Measurements from ENCODE around the gene STK10. TPM values are rescaled to one million over a fixed set of nuclear protein-coding genes. Genes with fewer than 3 reads are reported as not detected.
"Not testable (repeated sequence)": the region's sequence is repeated elsewhere in the genome, so short reads cannot be mapped to it uniquely, and the experiment has no call there.

STK10 gene
- total and polyA plus RNA-seq, 3 donors from 2014 or later: 48.8 to 148 (median 142) TPM

- intact Hi-C loops (cut with DNase I; ENCODE audit: low total_unique reads): no loop called here
- TF ChIP-seq, protein P1, sequence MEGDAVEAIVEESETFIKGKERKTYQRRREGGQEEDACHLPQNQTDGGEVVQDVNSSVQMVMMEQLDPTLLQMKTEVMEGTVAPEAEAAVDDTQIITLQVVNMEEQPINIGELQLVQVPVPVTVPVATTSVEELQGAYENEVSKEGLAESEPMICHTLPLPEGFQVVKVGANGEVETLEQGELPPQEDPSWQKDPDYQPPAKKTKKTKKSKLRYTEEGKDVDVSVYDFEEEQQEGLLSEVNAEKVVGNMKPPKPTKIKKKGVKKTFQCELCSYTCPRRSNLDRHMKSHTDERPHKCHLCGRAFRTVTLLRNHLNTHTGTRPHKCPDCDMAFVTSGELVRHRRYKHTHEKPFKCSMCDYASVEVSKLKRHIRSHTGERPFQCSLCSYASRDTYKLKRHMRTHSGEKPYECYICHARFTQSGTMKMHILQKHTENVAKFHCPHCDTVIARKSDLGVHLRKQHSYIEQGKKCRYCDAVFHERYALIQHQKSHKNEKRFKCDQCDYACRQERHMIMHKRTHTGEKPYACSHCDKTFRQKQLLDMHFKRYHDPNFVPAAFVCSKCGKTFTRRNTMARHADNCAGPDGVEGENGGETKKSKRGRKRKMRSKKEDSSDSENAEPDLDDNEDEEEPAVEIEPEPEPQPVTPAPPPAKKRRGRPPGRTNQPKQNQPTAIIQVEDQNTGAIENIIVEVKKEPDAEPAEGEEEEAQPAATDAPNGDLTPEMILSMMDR (IDR thresholded peaks at IDR 0.05): no peak
- TF ChIP-seq POLR2A (IDR thresholded peaks at IDR 0.05): no peak
Observed at GRCh38 chr5:172216345-172216744, 28.3 kb upstream of the STK10 start.

DNA sequence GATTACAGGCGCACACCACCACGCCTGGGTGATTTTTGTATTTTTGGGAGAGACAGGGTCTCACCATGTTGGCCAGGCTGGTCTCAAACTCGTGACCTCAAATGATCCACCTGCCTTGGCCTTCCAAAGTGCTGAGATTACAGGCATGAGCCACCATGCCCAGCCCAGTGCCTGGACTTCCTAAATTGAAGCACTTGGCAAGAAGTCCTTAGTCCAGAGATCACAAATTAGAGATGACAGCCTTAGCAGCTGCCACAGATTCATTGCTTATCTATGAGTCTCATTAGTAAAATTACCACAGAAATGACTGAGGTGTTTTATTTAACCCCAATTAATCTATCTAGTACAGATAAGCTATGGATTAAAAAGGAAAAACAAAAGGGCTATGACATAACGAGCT, 25.1 kb upstream of the STK10 start:
- Histone ChIP-seq H3K27me3 (no peaks in the 10 kb centered on the region), H3K36me3 (ENCODE audit: low read depth, missing control alignments) (no peaks in the 10 kb centered on the region), H3K9me3 (no peaks in the 10 kb centered on the region), H3K4me3 (no peak overlapping the region), H3K27ac (no peak overlapping the region), H3K4me1 (no peaks in the 10 kb centered on the region)
- DNase-seq: no peak
- 99% methylated on average over 4 of the region's 4 CpGs for WGBS, 2 donors
- TF ChIP-seq, protein P1 (IDR thresholded peaks at IDR 0.05): no peak
- no peak for TF ChIP-seq POLR2A (IDR thresholded peaks at IDR 0.05)
- intact Hi-C loops (cut with DNase I; ENCODE audit: low total_unique reads): no loop called here

More at GRCh38 chr5:172216345-172216744, 28.3 kb upstream of the STK10 start:
- Histone ChIP-seq H3K9me3 (no peaks in the 10 kb centered on the region), H3K4me1 (no peaks in the 10 kb centered on the region), H3K27me3 (no peaks in the 10 kb centered on the region), H3K36me3 (ENCODE audit: low read depth, missing control alignments) (no peaks in the 10 kb centered on the region), H3K4me3 (no peak overlapping the region), H3K27ac (no peak overlapping the region)
- 94 to 95% methylated on average over 3 of the region's 3 CpGs for WGBS, 2 donors
- DNase-seq: no peak

DNA sequence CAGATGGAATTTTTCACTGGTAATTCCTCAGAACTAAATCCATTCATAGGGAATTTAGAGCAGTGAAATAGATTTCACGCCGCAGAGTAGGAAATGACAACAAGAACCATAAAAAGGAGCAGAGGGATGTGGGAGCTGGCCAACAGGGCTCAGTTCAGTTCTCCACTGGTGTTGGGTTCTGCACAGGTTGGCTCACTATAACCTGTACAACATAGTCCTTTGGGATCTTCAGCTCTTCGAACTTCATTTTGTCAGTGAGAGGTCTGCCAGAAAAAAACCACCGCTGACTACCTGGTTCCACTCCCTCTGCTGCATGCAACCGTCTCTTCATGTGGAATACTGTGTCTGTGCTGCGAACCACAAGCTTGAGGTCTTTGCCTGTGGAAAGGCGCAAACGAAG, 23.7 kb upstream of the STK10 start:
- H3K36me3 ChIP-seq (ENCODE audit: low read depth, missing control alignments): no peaks in the 10 kb centered on the region
- no peak overlapping the region for H3K4me3 ChIP-seq
- no peaks in the 10 kb centered on the region for H3K27me3 ChIP-seq
- no peaks in the 10 kb centered on the region for H3K4me1 ChIP-seq
- H3K27ac ChIP-seq: no peak overlapping the region
- DNase-seq: no peak
- intact Hi-C loops (cut with DNase I; ENCODE audit: low total_unique reads): no loop called here
- 89 to 96% methylated on average over 8 of the region's 8 CpGs for WGBS, 2 donors
- H3K9me3 ChIP-seq: no peaks in the 10 kb centered on the region
- TF ChIP-seq POLR2A (IDR thresholded peaks at IDR 0.05): no peak
- TF ChIP-seq, protein P1 (IDR thresholded peaks at IDR 0.05): no peak

- no peak for DNase-seq
- Histone ChIP-seq H3K9me3 (no peaks in the 10 kb centered on the region), H3K27me3 (no peaks in the 10 kb centered on the region), H3K27ac (no peak overlapping the region), H3K4me1 (no peaks in the 10 kb centered on the region), H3K4me3 (no peak overlapping the region), H3K36me3 (ENCODE audit: low read depth, missing control alignments) (no peaks in the 10 kb centered on the region)
- intact Hi-C loops (cut with DNase I; ENCODE audit: low total_unique reads): no loop called here
- TF ChIP-seq POLR2A (IDR thresholded peaks at IDR 0.05): no peak
- TF ChIP-seq, protein P1 (IDR thresholded peaks at IDR 0.05): no peak
- WGBS, 2 donors: 92 to 97% methylated on average over 2 of the region's 2 CpGs
Observed at GRCh38 chr5:172209714-172210113, 21.7 kb upstream of the STK10 start.

DNA sequence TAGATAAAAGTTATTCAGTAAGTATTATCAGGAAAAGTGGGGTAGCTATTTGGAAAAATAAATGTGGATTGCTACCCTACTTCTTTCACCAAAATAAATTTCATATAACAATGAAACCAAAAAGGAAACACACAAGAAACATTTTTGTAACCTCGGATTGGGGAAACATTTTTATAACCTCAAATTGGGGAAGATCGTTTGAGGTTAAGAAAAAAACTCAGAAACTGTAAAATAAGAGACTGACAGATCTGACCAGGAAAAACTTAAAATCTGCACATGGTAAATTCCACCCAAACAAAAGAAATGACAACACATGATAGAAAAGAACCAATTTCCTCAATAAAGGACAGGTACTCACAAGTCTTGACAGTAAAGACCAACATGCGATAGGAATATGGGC, 19.5 kb upstream of the STK10 start:
- Histone ChIP-seq H3K27ac (no peak overlapping the region), H3K4me1 (no peaks in the 10 kb centered on the region), H3K4me3 (no peak overlapping the region), H3K9me3 (no peaks in the 10 kb centered on the region), H3K27me3 (no peaks in the 10 kb centered on the region), H3K36me3 (ENCODE audit: low read depth, missing control alignments) (no peaks in the 10 kb centered on the region)
- 63 to 70% methylated on average over 3 of the region's 3 CpGs for WGBS, 2 donors
- DNase-seq: no peak
- intact Hi-C loops (cut with DNase I; ENCODE audit: low total_unique reads): no loop called here
- TF ChIP-seq POLR2A (IDR thresholded peaks at IDR 0.05): no peak
- TF ChIP-seq, protein P1 (IDR thresholded peaks at IDR 0.05): no peak

- 88 to 95% methylated on average over 8 to 11 of the region's 11 CpGs for WGBS, 2 donors
- H3K36me3 ChIP-seq (ENCODE audit: low read depth, missing control alignments); H3K4me3 ChIP-seq; H3K27me3 ChIP-seq; H3K27ac ChIP-seq; intact Hi-C loops (cut with DNase I; ENCODE audit: low total_unique reads); H3K9me3 ChIP-seq; H3K4me1 ChIP-seq; DNase-seq: not testable (repeated sequence)
Observed at GRCh38 chr5:172205984-172206383, 18.0 kb upstream of the STK10 start.
